ENCODE measurements around the gene MTPN. TPM values are rescaled to one million over a fixed set of nuclear protein-coding genes. Genes with fewer than 3 reads are reported as not detected.

The MTPN gene
- total RNA-seq, 1 donor from 2014 or later: 54.8 TPM

DNA sequence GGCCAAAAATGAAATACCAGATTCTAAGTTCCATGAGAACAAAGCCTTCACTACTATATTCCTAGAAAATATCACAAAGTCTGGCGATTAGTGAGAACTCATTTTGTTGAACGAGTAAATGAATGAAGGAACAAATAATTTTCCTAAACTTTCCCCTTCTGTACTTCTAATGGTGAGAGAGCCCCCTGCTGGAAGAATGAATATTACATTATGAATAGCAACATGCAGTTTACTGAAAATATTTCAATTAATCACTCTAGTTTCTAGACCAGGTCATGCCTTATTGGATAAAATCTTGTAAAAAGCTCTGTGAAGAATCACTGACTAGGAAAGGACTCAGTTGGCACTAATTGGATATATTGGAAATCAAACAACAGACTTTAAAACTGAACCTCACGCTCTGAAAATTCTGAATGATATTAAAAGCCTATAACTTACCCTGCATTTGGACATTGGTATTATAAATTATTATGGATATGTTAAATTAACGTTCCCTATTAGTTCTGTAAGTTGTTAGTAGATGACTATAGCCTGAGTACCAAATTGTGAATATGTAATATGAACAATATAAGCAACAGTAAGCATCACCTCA is 32.4 kb upstream of the MTPN start:
- Histone ChIP-seq H3K9ac (ENCODE audit: low read depth in 1 of 3, low read length in 3 of 3) (peak overlapping the region in 1 of 3 donors; percentile 46), H3K27ac (ENCODE audit: low read depth, low read length) (no peak overlapping the region), H3K36me3 (ENCODE audit: control insufficient read depth in 3 of 3, insufficient read depth in 3 of 3, low read length in 3 of 3) (no peaks in the 10 kb centered on the region), H3K27me3 (ENCODE audit: control insufficient read depth in 3 of 3, insufficient read depth in 3 of 3, low read length in 3 of 3) (no peaks in the 10 kb centered on the region), H3K9me3 (ENCODE audit: control insufficient read depth in 3 of 3, low read length in 3 of 3) (no peaks in the 10 kb centered on the region), H3K4me3 (ENCODE audit: low read length in 3 of 3) (no peak overlapping the region), H3K4me1 (ENCODE audit: control insufficient read depth in 3 of 3, insufficient read depth in 3 of 3, low read length in 3 of 3) (no peaks in the 10 kb centered on the region)

DNA sequence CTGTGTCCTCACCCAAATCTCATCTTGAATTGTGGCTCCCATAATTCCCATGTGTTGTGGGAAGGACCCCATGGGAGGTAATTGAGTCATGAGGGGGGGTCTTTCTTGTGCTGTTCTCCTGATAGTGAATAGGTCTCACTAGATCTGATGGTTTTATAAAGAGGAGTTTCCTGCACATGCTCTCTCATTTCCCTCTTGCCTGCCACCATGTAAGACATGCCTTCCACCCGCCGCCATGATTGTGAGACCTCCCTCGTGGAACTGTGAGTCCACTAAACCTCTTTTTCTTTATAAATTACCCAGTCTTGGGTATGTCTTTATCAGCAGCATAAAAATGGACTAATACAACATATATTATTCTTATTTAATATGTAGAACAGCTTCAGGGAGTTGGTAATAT is 29.0 kb upstream of the MTPN start:
- no peaks in the 10 kb centered on the region for H3K9me3 ChIP-seq (ENCODE audit: control insufficient read depth in 3 of 3, low read length in 3 of 3)
- H3K27me3 ChIP-seq (ENCODE audit: control insufficient read depth in 3 of 3, insufficient read depth in 3 of 3, low read length in 3 of 3): no peaks in the 10 kb centered on the region
- H3K36me3 ChIP-seq (ENCODE audit: control insufficient read depth in 3 of 3, insufficient read depth in 3 of 3, low read length in 3 of 3): no peaks in the 10 kb centered on the region
- no peaks in the 10 kb centered on the region for H3K4me1 ChIP-seq (ENCODE audit: control insufficient read depth in 3 of 3, insufficient read depth in 3 of 3, low read length in 3 of 3)
- no peak overlapping the region for H3K4me3 ChIP-seq (ENCODE audit: low read length in 3 of 3)
- no peak overlapping the region for H3K9ac ChIP-seq (ENCODE audit: low read depth in 1 of 3, low read length in 3 of 3)
- H3K27ac ChIP-seq (ENCODE audit: low read depth, low read length): no peak overlapping the region

DNA sequence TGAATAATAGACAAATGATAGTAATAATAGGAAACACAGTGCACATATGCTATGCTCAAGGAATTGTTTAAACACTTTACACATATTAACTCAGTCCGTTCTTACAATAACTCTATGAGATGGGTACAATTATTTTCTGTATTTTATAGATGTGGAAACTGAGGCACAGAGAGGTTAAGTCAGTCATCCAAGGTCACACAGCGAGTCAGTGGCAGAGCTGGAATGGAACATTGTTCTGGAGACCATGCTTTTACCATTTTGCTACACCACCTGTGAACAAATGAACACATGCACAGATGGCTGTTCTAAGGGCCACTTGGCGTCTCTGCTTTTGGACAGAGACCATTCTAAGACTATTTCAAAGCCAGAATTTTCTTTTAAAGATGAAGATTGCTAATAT is 26.9 kb upstream of the MTPN start:
- H3K36me3 ChIP-seq (ENCODE audit: control insufficient read depth in 3 of 3, insufficient read depth in 3 of 3, low read length in 3 of 3): no peaks in the 10 kb centered on the region

DNA sequence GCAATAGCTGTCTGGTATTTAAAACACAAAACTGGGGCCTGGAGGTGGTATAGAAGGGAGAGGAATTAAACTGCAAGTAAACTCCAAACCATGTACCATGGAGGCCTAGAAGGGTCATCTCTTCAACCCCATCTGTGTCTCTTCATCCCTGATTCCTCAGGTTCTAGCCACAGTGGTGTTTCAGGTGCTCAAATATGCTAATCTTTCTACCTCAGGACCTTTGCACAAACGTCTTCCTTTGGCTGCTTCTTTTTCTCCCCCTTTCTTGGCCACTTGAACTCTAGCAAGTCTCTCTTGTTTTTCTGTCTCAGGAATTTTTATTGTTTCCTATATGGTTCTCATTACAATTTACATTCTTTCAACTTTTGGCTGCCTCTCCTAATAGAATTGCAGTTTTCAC is 25.6 kb upstream of the MTPN start:
- H3K9me3 ChIP-seq (ENCODE audit: control insufficient read depth in 3 of 3, low read length in 3 of 3): no peaks in the 10 kb centered on the region
- H3K27ac ChIP-seq (ENCODE audit: low read depth, low read length): no peak overlapping the region
- H3K4me1 ChIP-seq (ENCODE audit: control insufficient read depth in 3 of 3, insufficient read depth in 3 of 3, low read length in 3 of 3): no peaks in the 10 kb centered on the region
- H3K36me3 ChIP-seq (ENCODE audit: control insufficient read depth in 3 of 3, insufficient read depth in 3 of 3, low read length in 3 of 3): no peaks in the 10 kb centered on the region
- H3K27me3 ChIP-seq (ENCODE audit: control insufficient read depth in 3 of 3, insufficient read depth in 3 of 3, low read length in 3 of 3): no peaks in the 10 kb centered on the region
- H3K9ac ChIP-seq (ENCODE audit: low read depth in 1 of 3, low read length in 3 of 3): no peak overlapping the region
- H3K4me3 ChIP-seq (ENCODE audit: low read length in 3 of 3): no peak overlapping the region

More for the DNA sequence above, 26.9 kb upstream of the MTPN start:
- no peaks in the 10 kb centered on the region for H3K27me3 ChIP-seq (ENCODE audit: control insufficient read depth in 3 of 3, insufficient read depth in 3 of 3, low read length in 3 of 3)
- H3K9me3 ChIP-seq (ENCODE audit: control insufficient read depth in 3 of 3, low read length in 3 of 3): no peaks in the 10 kb centered on the region
- no peaks in the 10 kb centered on the region for H3K4me1 ChIP-seq (ENCODE audit: control insufficient read depth in 3 of 3, insufficient read depth in 3 of 3, low read length in 3 of 3)
- no peak overlapping the region for H3K9ac ChIP-seq (ENCODE audit: low read depth in 1 of 3, low read length in 3 of 3)
- H3K4me3 ChIP-seq (ENCODE audit: low read length in 3 of 3): no peak overlapping the region
- H3K27ac ChIP-seq (ENCODE audit: low read depth, low read length): no peak overlapping the region

DNA sequence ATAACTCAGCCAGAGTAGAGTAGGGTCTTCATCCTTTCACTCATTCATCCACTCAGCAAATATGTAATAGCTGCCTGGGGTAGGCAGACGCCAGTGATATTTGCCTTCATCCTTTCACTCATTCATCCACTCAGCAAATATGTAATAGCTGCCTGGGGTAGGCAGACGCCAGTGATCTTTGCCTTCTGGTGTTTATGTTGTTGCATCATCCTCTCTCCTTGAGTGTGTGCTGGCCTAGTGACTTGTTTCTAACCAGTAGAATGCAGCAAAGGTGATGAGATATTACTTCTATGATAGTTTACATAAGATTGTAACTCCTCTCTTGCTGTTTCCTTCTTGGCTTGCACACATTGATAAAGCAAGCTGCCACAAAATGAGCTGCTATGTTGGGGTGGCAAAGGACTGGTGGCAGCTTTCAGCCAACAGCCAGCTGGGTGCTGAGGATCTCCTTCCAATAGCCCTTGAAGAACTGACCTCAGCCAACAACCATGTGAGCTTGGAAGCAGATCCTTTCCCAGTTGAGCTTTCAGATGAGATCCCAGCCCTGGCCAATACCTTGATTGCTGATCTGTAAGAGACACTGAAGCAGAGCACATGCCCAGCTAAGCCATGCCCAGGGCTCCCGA is 23.2 kb upstream of the MTPN start:
- Histone ChIP-seq H3K4me3 (ENCODE audit: low read length in 3 of 3) (no peak overlapping the region), H3K36me3 (ENCODE audit: control insufficient read depth in 3 of 3, insufficient read depth in 3 of 3, low read length in 3 of 3) (no peaks in the 10 kb centered on the region), H3K27ac (ENCODE audit: low read depth, low read length) (no peak overlapping the region), H3K9me3 (ENCODE audit: control insufficient read depth in 3 of 3, low read length in 3 of 3) (no peaks in the 10 kb centered on the region), H3K27me3 (ENCODE audit: control insufficient read depth in 3 of 3, insufficient read depth in 3 of 3, low read length in 3 of 3) (no peaks in the 10 kb centered on the region), H3K4me1 (ENCODE audit: control insufficient read depth in 3 of 3, insufficient read depth in 3 of 3, low read length in 3 of 3) (no peaks in the 10 kb centered on the region), H3K9ac (ENCODE audit: low read depth in 1 of 3, low read length in 3 of 3) (no peak overlapping the region)

DNA sequence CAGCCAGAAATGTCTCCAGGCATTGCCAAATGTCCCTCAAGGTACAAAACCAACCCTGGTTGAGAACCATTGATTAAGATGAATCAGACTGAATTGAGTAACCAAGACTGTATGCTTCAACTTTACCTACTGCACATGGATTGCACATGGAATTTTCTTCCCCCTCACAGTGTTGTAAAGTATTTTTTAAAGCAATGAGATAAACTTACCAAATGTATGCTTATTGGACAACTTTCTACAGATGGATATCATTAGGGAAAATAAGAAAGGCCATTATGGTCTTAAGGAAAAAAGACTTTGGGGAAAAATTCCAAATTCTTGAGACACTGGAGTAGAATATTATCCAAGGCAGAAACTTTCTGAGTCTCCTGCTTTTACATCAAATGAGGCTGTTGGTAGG is 20.9 kb upstream of the MTPN start:
- Histone ChIP-seq H3K4me1 (ENCODE audit: control insufficient read depth in 3 of 3, insufficient read depth in 3 of 3, low read length in 3 of 3) (no peaks in the 10 kb centered on the region), H3K27me3 (ENCODE audit: control insufficient read depth in 3 of 3, insufficient read depth in 3 of 3, low read length in 3 of 3) (no peaks in the 10 kb centered on the region), H3K9ac (ENCODE audit: low read depth in 1 of 3, low read length in 3 of 3) (no peak overlapping the region), H3K9me3 (ENCODE audit: control insufficient read depth in 3 of 3, low read length in 3 of 3) (no peaks in the 10 kb centered on the region), H3K27ac (ENCODE audit: low read depth, low read length) (no peak overlapping the region), H3K36me3 (ENCODE audit: control insufficient read depth in 3 of 3, insufficient read depth in 3 of 3, low read length in 3 of 3) (no peaks in the 10 kb centered on the region), H3K4me3 (ENCODE audit: low read length in 3 of 3) (no peak overlapping the region)

DNA sequence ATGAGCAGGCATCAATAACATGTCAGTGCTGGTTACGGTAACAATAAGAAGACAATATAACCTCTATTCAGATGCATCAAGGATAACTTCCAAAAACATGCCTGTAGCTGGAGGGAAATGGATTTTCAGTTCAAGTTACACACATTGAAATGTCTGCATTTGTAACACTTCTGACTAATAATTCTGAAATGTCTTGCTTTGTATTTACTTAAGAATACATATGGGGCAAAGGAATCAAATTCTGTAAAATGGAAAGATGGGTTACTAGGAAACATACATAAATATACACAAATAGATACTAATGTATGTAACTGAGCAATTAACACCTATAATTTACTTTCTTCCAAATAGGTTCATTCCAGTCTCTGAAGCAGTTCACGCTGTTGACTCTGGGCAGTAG is 18.6 kb upstream of the MTPN start:
- H3K4me3 ChIP-seq (ENCODE audit: low read length in 3 of 3): no peak overlapping the region

DNA sequence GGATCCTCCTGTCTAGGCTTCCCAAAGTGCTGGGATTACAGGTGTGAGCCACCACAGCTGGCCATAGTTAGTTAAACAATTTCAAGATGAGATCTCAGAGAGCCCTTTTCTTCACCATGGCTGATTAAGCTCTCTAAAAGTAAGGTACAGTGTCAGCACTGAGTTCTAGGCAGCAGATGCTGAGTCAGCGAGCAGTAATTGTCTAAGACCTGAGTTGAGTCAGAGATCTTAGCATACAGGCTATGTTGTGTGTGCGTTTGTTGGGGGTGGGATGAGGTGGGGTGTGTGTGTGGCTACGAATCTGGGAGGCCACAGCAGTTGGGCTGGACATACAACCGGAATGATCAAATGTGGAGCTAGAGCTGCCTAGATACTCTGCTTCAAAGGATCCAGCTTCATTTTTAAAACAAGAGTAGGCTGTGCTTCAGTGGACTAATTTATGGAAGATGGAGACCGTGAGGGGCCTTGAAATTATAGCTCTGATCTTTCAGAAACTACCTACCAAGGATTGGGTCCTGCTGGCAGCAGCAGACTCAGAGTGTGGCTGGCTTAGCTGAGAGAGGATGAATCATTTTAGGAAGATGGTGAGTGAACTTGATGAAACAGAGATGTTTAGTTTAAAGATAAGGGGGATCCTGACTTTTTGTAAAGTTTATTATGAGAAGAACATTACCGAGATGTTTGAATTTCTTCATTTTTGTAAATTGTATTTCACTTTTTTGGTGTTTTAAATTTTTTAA is 17.5 kb upstream of the MTPN start:
- H3K9me3 ChIP-seq (ENCODE audit: control insufficient read depth in 3 of 3, low read length in 3 of 3): no peaks in the 10 kb centered on the region
- no peaks in the 10 kb centered on the region for H3K36me3 ChIP-seq (ENCODE audit: control insufficient read depth in 3 of 3, insufficient read depth in 3 of 3, low read length in 3 of 3)
- no peak overlapping the region for H3K9ac ChIP-seq (ENCODE audit: low read depth in 1 of 3, low read length in 3 of 3)
- no peak overlapping the region for H3K27ac ChIP-seq (ENCODE audit: low read depth, low read length)
- H3K4me3 ChIP-seq (ENCODE audit: low read length in 3 of 3): no peak overlapping the region
- no peaks in the 10 kb centered on the region for H3K27me3 ChIP-seq (ENCODE audit: control insufficient read depth in 3 of 3, insufficient read depth in 3 of 3, low read length in 3 of 3)
- H3K4me1 ChIP-seq (ENCODE audit: control insufficient read depth in 3 of 3, insufficient read depth in 3 of 3, low read length in 3 of 3): no peaks in the 10 kb centered on the region

More for the DNA sequence above, 18.6 kb upstream of the MTPN start:
- Histone ChIP-seq H3K27me3 (ENCODE audit: control insufficient read depth in 3 of 3, insufficient read depth in 3 of 3, low read length in 3 of 3) (no peaks in the 10 kb centered on the region), H3K9me3 (ENCODE audit: control insufficient read depth in 3 of 3, low read length in 3 of 3) (no peaks in the 10 kb centered on the region), H3K9ac (ENCODE audit: low read depth in 1 of 3, low read length in 3 of 3) (no peak overlapping the region), H3K27ac (ENCODE audit: low read depth, low read length) (no peak overlapping the region), H3K36me3 (ENCODE audit: control insufficient read depth in 3 of 3, insufficient read depth in 3 of 3, low read length in 3 of 3) (no peaks in the 10 kb centered on the region), H3K4me1 (ENCODE audit: control insufficient read depth in 3 of 3, insufficient read depth in 3 of 3, low read length in 3 of 3) (no peaks in the 10 kb centered on the region)

DNA sequence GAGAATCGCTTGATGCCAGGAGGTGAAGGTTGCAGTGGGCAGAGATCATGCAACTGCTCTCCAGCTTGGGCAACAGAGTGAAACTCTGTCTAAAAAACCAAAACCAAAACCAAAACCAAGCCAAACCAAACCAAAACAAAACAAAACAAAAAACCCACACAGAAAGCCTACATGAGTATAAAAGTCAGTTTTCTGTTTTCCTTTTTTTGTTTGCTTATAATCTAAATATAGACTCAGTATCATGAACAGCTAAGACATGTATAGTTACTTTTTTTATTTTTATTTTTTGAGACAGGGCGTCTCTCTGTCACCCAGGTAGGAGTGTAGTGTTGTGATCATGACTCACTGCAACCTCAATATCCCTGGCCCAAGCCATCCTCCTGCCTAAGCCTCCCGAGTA is 16.8 kb upstream of the MTPN start:
- no peak overlapping the region for H3K27ac ChIP-seq (ENCODE audit: low read depth, low read length)
- H3K9me3 ChIP-seq (ENCODE audit: control insufficient read depth in 3 of 3, low read length in 3 of 3): no peaks in the 10 kb centered on the region
- H3K36me3 ChIP-seq (ENCODE audit: control insufficient read depth in 3 of 3, insufficient read depth in 3 of 3, low read length in 3 of 3): no peaks in the 10 kb centered on the region
- no peak overlapping the region for H3K4me3 ChIP-seq (ENCODE audit: low read length in 3 of 3)
- H3K4me1 ChIP-seq (ENCODE audit: control insufficient read depth in 3 of 3, insufficient read depth in 3 of 3, low read length in 3 of 3): no peaks in the 10 kb centered on the region
- no peak overlapping the region for H3K9ac ChIP-seq (ENCODE audit: low read depth in 1 of 3, low read length in 3 of 3)
- no peaks in the 10 kb centered on the region for H3K27me3 ChIP-seq (ENCODE audit: control insufficient read depth in 3 of 3, insufficient read depth in 3 of 3, low read length in 3 of 3)

DNA sequence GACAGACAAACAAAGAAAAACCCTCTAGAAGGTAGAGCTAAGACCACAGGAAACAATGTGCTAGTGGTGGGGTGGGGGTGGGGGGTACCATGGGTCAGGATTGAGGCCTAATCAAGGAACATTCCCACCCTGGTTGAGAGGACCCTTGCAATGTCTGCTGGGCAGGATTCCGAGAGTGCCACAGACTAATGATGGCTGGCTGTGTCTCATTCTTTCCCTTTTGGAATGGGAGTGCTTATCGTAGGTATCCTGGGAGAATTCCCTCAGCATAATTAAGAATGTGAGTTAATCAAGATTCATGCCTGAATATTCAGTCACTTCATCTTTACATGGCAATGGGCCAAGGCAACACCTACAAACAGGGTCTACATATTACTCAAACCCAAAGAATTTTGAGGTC is 14.7 kb upstream of the MTPN start:
- H3K9me3 ChIP-seq (ENCODE audit: control insufficient read depth in 3 of 3, low read length in 3 of 3): no peaks in the 10 kb centered on the region
- H3K9ac ChIP-seq (ENCODE audit: low read depth in 1 of 3, low read length in 3 of 3): no peak overlapping the region
- H3K27me3 ChIP-seq (ENCODE audit: control insufficient read depth in 3 of 3, insufficient read depth in 3 of 3, low read length in 3 of 3): no peaks in the 10 kb centered on the region
- no peak overlapping the region for H3K4me3 ChIP-seq (ENCODE audit: low read length in 3 of 3)
- no peaks in the 10 kb centered on the region for H3K4me1 ChIP-seq (ENCODE audit: control insufficient read depth in 3 of 3, insufficient read depth in 3 of 3, low read length in 3 of 3)
- no peaks in the 10 kb centered on the region for H3K36me3 ChIP-seq (ENCODE audit: control insufficient read depth in 3 of 3, insufficient read depth in 3 of 3, low read length in 3 of 3)
- no peak overlapping the region for H3K27ac ChIP-seq (ENCODE audit: low read depth, low read length)
